GM08714 (cell line): ENCODE measurements around the gene TCP11L2.
"Not testable (repeated sequence)": the region's sequence is repeated elsewhere in the genome, so short reads cannot be mapped to it uniquely, and the experiment has no call there.

Source experiments
- H3K4me3 ChIP-seq: fragments of 200-500 bp; sonication (Bioruptor generic); 2 replicates; pipeline ENCODE4 v1.5.1; 2014; ENCODE audit warnings: mild to moderate bottlenecking, low read length, inconsistent platforms
- ZNF274 ChIP-seq: IDR thresholded peaks from 2 replicates; pipeline ENCODE4 v1.6.1; 2012; ENCODE audit warnings: mild to moderate bottlenecking, low read depth, low read length

The TCP11L2 gene

DNA sequence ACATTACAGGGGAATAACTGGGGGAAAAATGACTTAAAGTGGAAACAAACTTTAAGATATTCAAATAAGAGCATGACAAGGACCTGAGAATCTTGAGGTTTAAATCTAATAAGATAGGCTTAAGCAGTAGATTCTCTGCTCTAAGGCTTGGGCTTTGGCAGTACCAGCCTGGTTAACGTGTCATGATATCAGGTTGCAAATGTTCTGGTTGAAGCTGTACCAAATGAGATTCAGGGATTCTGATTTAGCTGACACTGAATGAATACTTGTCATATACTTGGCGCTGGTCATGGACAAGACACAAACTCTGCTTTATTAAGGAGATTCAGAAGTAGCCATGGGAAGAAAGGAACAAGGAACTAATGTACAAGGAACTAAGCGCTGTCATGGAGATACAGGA is 6.1 kb downstream of the TCP11L2 start:
- H3K4me3 ChIP-seq: no peak overlapping the region
- no peak for TF ChIP-seq ZNF274

- H3K4me3 ChIP-seq: no peak overlapping the region
- TF ChIP-seq ZNF274: no peak
Measured at GRCh38 chr12:106309671-106310505, 7.4 kb downstream of the TCP11L2 start.

DNA sequence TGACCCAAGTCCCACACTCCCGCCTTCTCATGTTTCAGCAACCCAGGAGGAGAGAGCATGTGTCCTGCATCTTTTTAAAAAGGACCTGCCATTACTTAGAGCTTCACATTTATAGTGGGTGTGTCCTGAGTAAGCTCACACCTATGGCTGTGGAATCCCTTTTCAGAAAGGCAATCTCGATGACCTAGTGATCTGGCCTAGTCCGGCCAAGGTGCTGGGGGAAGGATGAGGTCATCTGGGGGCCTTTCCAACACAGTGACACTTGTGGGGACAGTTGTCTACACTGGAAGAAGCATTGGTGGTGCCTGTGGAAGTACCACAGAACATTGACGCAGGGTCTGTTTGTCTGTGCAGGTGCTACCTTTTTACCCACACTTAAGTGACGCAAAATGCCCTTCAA is 8.2 kb downstream of the TCP11L2 start:
- no peak overlapping the region for H3K4me3 ChIP-seq
- TF ChIP-seq ZNF274: no peak

- no peak overlapping the region for H3K4me3 ChIP-seq
Measured at GRCh38 chr12:106311139-106311538, 8.6 kb downstream of the TCP11L2 start.

DNA sequence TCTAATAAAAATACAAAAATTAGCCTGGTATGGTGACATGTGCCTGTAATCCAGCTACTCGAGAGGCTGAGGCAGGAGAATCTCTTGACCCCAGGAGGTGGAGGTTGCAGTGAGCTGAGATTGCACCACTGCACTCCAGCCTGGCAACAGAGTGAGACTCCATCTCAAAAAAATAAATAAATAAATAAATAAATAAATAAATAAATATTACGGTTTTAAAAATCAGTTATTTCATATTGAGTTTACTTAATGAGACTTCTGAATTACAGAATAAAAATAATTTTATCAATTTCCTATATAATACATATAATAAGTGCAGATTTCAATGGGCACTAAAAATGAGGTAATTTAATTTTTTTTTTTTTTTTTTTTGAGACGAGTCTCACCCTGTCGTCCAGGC is 10.9 kb downstream of the TCP11L2 start:
- not testable (repeated sequence) for H3K4me3 ChIP-seq

More at GRCh38 chr12:106311139-106311538, 8.6 kb downstream of the TCP11L2 start:
- TF ChIP-seq ZNF274: no peak

- no peak overlapping the region for H3K4me3 ChIP-seq
- TF ChIP-seq ZNF274: no peak
Measured at GRCh38 chr12:106315523-106315922, 13.0 kb downstream of the TCP11L2 start.

GRCh38 chr12:106317406-106318082 is 15.0 kb downstream of the TCP11L2 start:
- no peak overlapping the region for H3K4me3 ChIP-seq
- no peak for TF ChIP-seq ZNF274

- no peak for TF ChIP-seq ZNF274
- no peak overlapping the region for H3K4me3 ChIP-seq
Measured at GRCh38 chr12:106321139-106321850, 18.8 kb downstream of the TCP11L2 start.

- H3K4me3 ChIP-seq: no peak overlapping the region
- TF ChIP-seq ZNF274: no peak
Measured at GRCh38 chr12:106323537-106323936, 21.0 kb downstream of the TCP11L2 start.

GRCh38 chr12:106327309-106327869 is 24.9 kb downstream of the TCP11L2 start:
- no peak overlapping the region for H3K4me3 ChIP-seq
- no peak for TF ChIP-seq ZNF274

DNA sequence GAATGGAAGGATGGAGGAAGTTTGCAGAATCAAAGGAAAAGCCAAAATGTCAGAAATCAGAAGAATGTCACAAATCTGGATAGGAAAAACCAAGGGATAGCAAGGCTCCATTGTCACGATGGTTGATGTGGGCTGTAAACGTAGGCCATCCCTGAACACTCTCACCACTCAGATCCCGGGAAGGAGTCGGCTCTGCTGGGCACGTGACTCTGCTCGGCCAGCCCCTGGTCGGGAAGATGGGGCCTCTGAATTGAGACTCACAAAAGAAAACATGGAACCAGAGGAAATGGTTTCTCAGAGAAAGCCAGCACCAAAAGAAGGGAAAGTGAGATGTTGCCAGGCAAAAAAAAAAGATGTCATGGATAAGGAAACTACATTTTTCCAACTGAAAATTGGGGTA is 26.2 kb downstream of the TCP11L2 start:
- TF ChIP-seq ZNF274: no peak
- H3K4me3 ChIP-seq: no peak overlapping the region

- TF ChIP-seq ZNF274: no peak
- no peak overlapping the region for H3K4me3 ChIP-seq
Measured at GRCh38 chr12:106329231-106329982, 26.9 kb downstream of the TCP11L2 start.

- H3K4me3 ChIP-seq: no peak overlapping the region
- TF ChIP-seq ZNF274: no peak
Measured at GRCh38 chr12:106331599-106331998, 29.1 kb downstream of the TCP11L2 start.

- no peak overlapping the region for H3K4me3 ChIP-seq
- no peak for TF ChIP-seq ZNF274
Measured at GRCh38 chr12:106332536-106332935, 30.0 kb downstream of the TCP11L2 start.
